BLaER1 (cell line): ENCODE data around the gene TXNDC8.

Experiments
- H3K27ac ChIP-seq: shearing (Covaris generic); formaldehyde crosslinking; 2 replicates; pipeline ENCODE4 v1.8.1; 2022
- H3K27me3 ChIP-seq: shearing (Covaris generic); formaldehyde crosslinking; 2 replicates; pipeline ENCODE4 v1.8.1; 2022
- H3K36me3 ChIP-seq: shearing (Covaris generic); formaldehyde crosslinking; 2 replicates; pipeline ENCODE4 v1.8.1; 2022
- H3K4me1 ChIP-seq: shearing (Covaris generic); formaldehyde crosslinking; 2 replicates; pipeline ENCODE4 v1.8.1; 2022
- H3K4me2 ChIP-seq: shearing (Covaris generic); formaldehyde crosslinking; 2 replicates; pipeline ENCODE4 v1.8.1; 2022
- H3K4me3 ChIP-seq: shearing (Covaris generic); formaldehyde crosslinking; 2 replicates; pipeline ENCODE4 v1.8.1; 2022
- H3K9ac ChIP-seq: shearing (Covaris generic); formaldehyde crosslinking; 2 replicates; pipeline ENCODE4 v1.8.1; 2022
- H3K9me3 ChIP-seq: shearing (Covaris generic); formaldehyde crosslinking; 2 replicates; pipeline ENCODE4 v1.8.1; 2022
- H4K20me1 ChIP-seq: shearing (Covaris generic); formaldehyde crosslinking; 2 replicates; pipeline ENCODE4 v1.8.1; 2022
- Cebpa-rat ChIP-seq: shearing (Covaris generic); IDR thresholded peaks from 2 replicates; pipeline ENCODE4 v1.8.1; 2022

The TXNDC8 gene

DNA sequence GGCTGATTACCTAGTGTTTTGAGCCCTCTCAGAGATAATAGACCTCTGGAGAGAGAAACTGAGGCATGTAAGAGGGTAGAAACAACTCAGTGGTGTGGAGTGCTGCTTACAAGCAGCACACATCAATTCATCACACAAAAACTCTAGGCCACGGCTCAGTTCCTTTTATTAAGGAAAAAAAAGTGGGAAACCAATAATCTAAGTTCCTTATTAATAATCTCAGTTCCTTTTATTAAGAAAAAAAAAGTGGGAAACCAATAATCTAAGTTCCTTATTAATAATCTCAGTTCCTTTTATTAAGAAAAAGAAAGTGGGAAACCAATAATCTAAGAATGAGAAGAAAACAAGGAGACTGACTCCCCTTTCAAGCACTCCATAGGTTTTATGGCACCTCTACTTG is 28.0 kb downstream of the TXNDC8 start:
- Histone ChIP-seq H3K27me3 (no peaks in the 10 kb centered on the region), H3K9ac (no peak overlapping the region), H3K4me2 (no peak overlapping the region), H3K4me1 (peaks cover 10% of the 10 kb centered on the region), H3K4me3 (no peak overlapping the region), H4K20me1 (no peaks in the 10 kb centered on the region), H3K9me3 (peaks cover 13% of the 10 kb centered on the region), H3K27ac (no peak overlapping the region), H3K36me3 (no peaks in the 10 kb centered on the region)
- no peak for TF ChIP-seq Cebpa-rat

DNA sequence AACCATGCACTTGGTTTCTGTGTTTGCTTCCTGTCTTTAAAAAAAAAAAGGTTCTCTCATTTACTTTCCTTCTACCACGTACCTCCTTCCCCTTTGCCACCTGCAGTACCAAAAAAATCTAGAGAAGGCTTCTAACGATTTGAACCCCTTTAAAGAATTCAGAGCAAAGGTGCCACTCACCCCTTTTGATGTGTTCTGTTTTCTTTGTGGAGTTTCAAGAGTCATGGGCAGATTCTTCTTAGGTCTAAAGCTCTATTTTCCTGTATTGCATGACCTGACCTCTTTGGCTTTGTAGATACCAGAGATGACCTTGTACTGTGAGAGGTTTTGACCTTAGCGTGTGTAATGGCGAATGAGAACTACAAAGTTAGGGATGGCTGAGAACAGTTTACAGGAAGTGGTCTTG is 29.0 kb downstream of the TXNDC8 start:
- no peaks in the 10 kb centered on the region for H3K27me3 ChIP-seq
- peaks cover 13% of the 10 kb centered on the region for H3K9me3 ChIP-seq
- H3K4me1 ChIP-seq, result peaks cover 10% of the 10 kb centered on the region
- no peak overlapping the region for H3K27ac ChIP-seq
- no peak overlapping the region for H3K4me3 ChIP-seq
- no peak for TF ChIP-seq Cebpa-rat
- H3K36me3 ChIP-seq, result no peaks in the 10 kb centered on the region
- peak overlapping the region; percentile 22; the same call in 1 of the 2 replicates for H3K4me2 ChIP-seq
- H3K9ac ChIP-seq, result no peak overlapping the region
- H4K20me1 ChIP-seq, result no peaks in the 10 kb centered on the region

DNA sequence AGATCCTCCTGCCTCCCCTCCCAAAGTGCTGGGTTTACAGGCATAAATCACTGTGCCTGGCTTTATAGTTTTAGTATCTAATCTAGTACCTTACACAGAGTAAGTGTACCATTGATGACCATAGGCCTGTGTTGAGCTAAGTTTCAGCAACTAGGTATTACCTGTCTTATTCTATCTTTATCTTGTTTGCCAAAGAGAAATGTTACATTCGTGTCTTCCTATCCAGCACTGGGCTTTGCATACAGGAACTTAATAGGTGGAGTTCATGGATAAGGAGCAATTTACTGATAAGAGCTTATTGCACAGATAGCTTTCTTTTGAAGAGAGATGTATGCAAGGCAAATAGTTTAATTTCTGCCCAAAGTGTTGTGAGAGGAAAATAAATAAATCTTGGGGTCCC is 30.5 kb downstream of the TXNDC8 start:
- H3K4me2 ChIP-seq, result no peak overlapping the region
- H3K9ac ChIP-seq, result no peak overlapping the region
- peaks cover 4% of the 10 kb centered on the region for H3K9me3 ChIP-seq
- no peaks in the 10 kb centered on the region for H4K20me1 ChIP-seq
- H3K4me3 ChIP-seq, result no peak overlapping the region
- H3K27me3 ChIP-seq, result no peaks in the 10 kb centered on the region
- H3K4me1 ChIP-seq, result peaks cover 10% of the 10 kb centered on the region
- no peak for TF ChIP-seq Cebpa-rat
- no peak overlapping the region for H3K27ac ChIP-seq
- no peaks in the 10 kb centered on the region for H3K36me3 ChIP-seq

DNA sequence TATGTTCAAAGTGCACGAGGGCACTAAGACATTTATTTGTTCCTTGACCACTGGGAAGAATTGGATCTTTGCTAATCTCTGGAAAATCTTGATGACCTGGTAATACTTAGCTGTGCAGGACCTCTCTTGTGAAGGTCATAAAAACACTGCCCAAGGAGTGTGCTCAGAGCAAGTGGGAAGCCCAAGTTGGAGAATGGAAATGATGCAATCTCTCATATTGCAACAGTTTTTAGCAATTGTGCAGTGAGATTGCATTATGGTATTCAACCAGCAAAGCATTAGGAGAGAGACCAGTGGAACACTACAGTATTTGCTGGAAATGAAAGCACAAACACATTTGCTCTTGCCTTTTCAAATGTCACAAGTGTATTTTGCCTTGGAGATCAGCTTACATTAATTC is 34.5 kb downstream of the TXNDC8 start:
- H3K4me3 ChIP-seq, result no peak overlapping the region
- H3K36me3 ChIP-seq, result no peaks in the 10 kb centered on the region
- H3K4me2 ChIP-seq, result no peak overlapping the region
- no peak overlapping the region for H3K9ac ChIP-seq
- H3K27ac ChIP-seq, result no peak overlapping the region
- no peaks in the 10 kb centered on the region for H3K4me1 ChIP-seq
- no peaks in the 10 kb centered on the region for H3K27me3 ChIP-seq
- no peaks in the 10 kb centered on the region for H4K20me1 ChIP-seq
- H3K9me3 ChIP-seq, result no peaks in the 10 kb centered on the region; the same call in 1 of the 2 replicates
- no peak for TF ChIP-seq Cebpa-rat

DNA sequence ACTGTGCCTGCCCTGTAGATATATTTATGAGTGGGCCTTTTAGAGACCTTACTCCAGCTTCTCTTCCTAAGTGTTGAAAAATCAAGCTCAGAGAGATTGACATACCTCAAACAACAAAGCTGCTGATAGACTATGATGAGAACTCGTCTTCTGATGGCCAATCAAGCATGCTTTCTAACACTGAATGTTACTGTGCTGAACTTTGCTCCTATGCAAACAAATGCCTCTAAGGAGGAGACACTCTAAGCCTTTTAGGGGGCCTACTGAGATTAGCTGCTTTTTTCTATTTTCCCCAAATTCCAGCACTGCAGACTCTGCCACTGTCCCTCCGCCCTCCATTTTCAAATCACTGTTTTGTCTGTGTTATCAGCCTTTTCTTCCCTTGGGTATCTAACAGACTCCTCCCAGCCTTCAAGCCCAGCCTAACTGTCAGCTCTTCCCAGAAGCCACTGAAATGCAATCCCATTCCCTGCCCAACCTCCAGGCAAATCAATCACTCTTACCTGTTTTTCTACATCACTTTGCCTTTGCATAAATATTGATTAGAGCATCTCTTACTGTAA is 39.5 kb downstream of the TXNDC8 start:
- Histone ChIP-seq H3K36me3 (no peaks in the 10 kb centered on the region), H3K27ac (no peak overlapping the region), H3K4me2 (no peak overlapping the region), H3K4me1 (no peaks in the 10 kb centered on the region), H3K9me3 (no peaks in the 10 kb centered on the region), H3K27me3 (no peaks in the 10 kb centered on the region), H3K9ac (no peak overlapping the region), H4K20me1 (no peaks in the 10 kb centered on the region), H3K4me3 (no peak overlapping the region)
- no peak for TF ChIP-seq Cebpa-rat

DNA sequence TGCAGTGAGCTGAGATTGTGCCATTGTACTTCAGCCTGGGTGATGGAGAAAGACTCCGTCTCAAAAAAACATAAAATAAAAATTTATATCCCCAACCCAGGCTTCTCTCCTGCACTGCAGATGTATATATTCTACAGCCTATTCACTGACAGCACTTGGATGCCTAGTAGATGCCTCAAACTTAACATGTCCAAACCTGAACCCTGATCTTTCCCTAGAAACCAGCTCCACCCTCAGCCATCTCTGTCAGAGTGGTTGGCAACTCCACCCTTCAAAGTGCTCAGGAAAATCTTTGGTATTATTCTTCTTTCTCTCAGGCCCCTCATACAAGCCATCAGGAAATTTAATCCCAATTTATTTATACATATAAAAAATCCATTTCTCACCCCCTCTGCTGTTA is 44.4 kb downstream of the TXNDC8 start:
- no peak overlapping the region for H3K4me3 ChIP-seq
- no peaks in the 10 kb centered on the region for H3K4me1 ChIP-seq
- no peaks in the 10 kb centered on the region for H3K9me3 ChIP-seq
- no peaks in the 10 kb centered on the region for H3K27me3 ChIP-seq
- no peak overlapping the region for H3K9ac ChIP-seq
- no peak overlapping the region for H3K27ac ChIP-seq
- H4K20me1 ChIP-seq, result no peaks in the 10 kb centered on the region
- H3K4me2 ChIP-seq, result no peak overlapping the region
- no peak for TF ChIP-seq Cebpa-rat
- H3K36me3 ChIP-seq, result no peaks in the 10 kb centered on the region

DNA sequence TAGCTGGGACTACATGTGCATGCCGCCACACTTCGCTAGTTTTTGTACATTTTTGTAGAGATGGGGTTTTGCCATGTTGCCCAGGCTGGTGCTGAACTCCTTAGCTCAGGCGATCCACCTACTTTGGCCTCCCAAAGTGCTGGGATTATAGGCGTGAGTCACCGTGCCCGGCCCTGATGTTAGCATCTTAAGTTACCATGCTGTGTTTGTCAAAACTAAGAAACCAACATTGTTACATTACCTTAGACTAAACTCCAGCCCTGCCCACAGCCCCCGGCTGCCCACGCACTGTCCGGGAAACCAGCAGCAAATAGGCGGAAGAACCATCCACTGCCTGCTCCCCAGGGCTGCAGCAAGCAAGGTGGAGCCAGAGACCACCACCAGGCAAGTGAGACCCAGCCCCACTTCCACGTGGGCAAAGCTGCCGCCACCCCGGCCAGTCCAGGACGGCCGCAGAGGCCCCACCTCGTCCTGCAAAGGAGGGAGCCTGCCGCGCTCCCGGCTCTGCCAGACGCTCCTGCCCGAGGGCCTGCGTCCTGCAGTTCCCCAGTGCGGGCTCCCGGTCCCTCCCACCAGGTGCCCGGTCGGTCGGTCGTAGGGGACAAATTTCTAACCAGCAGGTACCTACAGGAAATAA is 45.6 kb downstream of the TXNDC8 start:
- Histone ChIP-seq H3K27me3 (no peaks in the 10 kb centered on the region), H3K4me3 (no peak overlapping the region), H3K9me3 (no peaks in the 10 kb centered on the region), H4K20me1 (no peaks in the 10 kb centered on the region), H3K4me1 (no peaks in the 10 kb centered on the region), H3K36me3 (no peaks in the 10 kb centered on the region), H3K4me2 (no peak overlapping the region), H3K27ac (no peak overlapping the region), H3K9ac (no peak overlapping the region)
- no peak for TF ChIP-seq Cebpa-rat

DNA sequence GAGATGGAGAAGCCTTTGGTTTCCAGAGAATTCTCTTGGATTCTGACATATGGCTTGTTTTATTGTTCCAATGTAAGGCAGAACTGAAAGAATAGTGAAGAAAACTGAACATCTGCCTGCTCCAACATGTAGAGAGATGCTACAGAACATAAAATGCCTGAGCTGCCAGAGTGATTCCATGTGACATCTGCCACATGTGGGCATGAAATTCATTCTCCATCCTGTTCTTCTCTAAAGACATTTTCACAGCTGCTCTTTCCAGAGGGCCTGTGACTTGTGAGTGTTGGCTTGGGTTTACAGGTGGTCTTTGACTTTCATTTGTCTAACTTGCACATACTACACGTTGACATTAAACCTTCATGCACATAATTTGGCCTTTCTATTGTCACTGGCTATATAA is 47.7 kb downstream of the TXNDC8 start:
- Histone ChIP-seq H3K4me1 (no peaks in the 10 kb centered on the region), H4K20me1 (no peaks in the 10 kb centered on the region), H3K4me2 (no peak overlapping the region), H3K27ac (no peak overlapping the region), H3K9ac (no peak overlapping the region), H3K9me3 (no peaks in the 10 kb centered on the region), H3K36me3 (no peaks in the 10 kb centered on the region), H3K4me3 (no peak overlapping the region), H3K27me3 (no peaks in the 10 kb centered on the region)
- no peak for TF ChIP-seq Cebpa-rat

DNA sequence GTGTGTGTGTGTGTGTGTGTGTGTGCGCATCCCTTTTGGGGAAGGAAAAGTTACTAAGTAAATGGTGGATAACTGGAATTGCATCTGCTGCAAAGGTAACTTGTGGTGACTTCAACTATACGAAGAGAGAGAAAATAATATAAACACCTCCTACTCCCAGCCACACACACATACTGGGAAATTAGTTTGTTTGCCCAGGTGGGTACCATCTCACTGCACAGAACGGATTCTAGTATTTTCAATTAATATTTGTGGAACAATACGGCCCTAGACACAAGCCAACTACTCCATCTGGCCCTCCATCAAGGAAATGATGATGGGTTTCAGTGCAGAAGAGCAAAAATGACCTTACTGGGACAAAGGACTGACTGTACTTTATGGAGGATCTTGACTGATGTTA is 49.2 kb downstream of the TXNDC8 start:
- H4K20me1 ChIP-seq, result no peaks in the 10 kb centered on the region
- H3K4me1 ChIP-seq, result no peaks in the 10 kb centered on the region
- H3K9ac ChIP-seq, result no peak overlapping the region
- no peaks in the 10 kb centered on the region for H3K36me3 ChIP-seq
- no peak overlapping the region for H3K4me3 ChIP-seq
- H3K4me2 ChIP-seq, result no peak overlapping the region
- TF ChIP-seq Cebpa-rat, result no peak
- H3K9me3 ChIP-seq, result no peaks in the 10 kb centered on the region
- no peak overlapping the region for H3K27ac ChIP-seq
- H3K27me3 ChIP-seq, result no peaks in the 10 kb centered on the region

DNA sequence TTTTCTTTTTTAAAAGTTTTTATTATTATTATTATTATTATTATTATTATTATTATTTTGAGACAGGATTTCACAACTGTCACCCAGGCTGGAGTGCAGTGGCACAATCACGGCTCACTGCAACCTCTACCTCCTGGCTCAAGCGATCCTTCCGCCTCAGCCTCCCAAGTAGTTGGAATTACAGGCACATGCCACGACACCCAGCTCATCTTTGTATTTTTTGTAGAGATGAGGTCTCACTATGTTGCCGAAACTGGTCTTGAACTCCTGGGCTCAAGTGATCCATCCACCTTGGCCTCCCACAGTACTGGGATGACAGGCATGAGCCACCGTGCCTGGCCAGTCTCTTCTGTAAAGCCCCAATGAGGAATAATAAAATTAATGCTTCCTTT is 50.4 kb downstream of the TXNDC8 start:
- peaks cover 10% of the 10 kb centered on the region for H3K4me1 ChIP-seq
- no peaks in the 10 kb centered on the region for H3K27me3 ChIP-seq
- H3K4me2 ChIP-seq, result no peak overlapping the region
- no peak overlapping the region for H3K27ac ChIP-seq
- no peaks in the 10 kb centered on the region for H3K9me3 ChIP-seq
- H4K20me1 ChIP-seq, result no peaks in the 10 kb centered on the region
- no peak overlapping the region for H3K4me3 ChIP-seq
- H3K36me3 ChIP-seq, result no peaks in the 10 kb centered on the region
- no peak overlapping the region for H3K9ac ChIP-seq
- TF ChIP-seq Cebpa-rat, result no peak
